SK-N-MC (cell line): ENCODE data around the gene MUC6.

Experiments used
- EZH2 ChIP-seq: fragments of 200-600 bp; sonication (generic); IDR thresholded peaks from one replicate; pipeline ENCODE4 v1.6.1; 2017; ENCODE audit warnings: antibody characterized with exemption
- FOXP2 ChIP-seq: optimal IDR thresholded peaks from 2 replicates; pipeline ENCODE3; 2011; ENCODE audit warnings: mild to moderate bottlenecking, moderate library complexity; ENCODE audit not compliant: insufficient read depth; ENCODE audit errors: extremely low read length, control extremely low read depth
- POLR2AphosphoS5 ChIP-seq: IDR thresholded peaks from 2 replicates; pipeline ENCODE4 v1.6.1; 2012; ENCODE audit warnings: mild to moderate bottlenecking, low read depth, low read length, borderline replicate concordance

GRCh38 chr11:1044160-1044559 is 7.6 kb upstream of the MUC6 start:
- TF ChIP-seq EZH2 (no peak), POLR2AphosphoS5 (no peak), FOXP2 (no peak)
